GM21423 (cell line): Measurements from ENCODE around the gene CAPN8.

Source experiments
- ATAC-seq: cut with Tn5 transposase; IDR thresholded peaks from one replicate; pipeline ENCODE4 v1.9.1; 2021; ENCODE audit warnings: mild to moderate bottlenecking, moderate library complexity; ENCODE audit not compliant: unreplicated experiment

CAPN8 gene

GRCh38 chr1:223665592-223666312, at the start of gene CAPN8:
Gene CAPN8 (minus strand): TSS chr1:223665701. CDS start chr1:223665646, 55 bp downstream.
- ATAC-seq, result no peak

- no peak for ATAC-seq
Observed at GRCh38 chr1:223714849-223715603, 49.5 kb upstream of the CAPN8 start.

GRCh38 chr1:223714421-223714724, 48.9 kb upstream of the CAPN8 start:
- ATAC-seq, result no peak

- no peak for ATAC-seq
Observed at GRCh38 chr1:223713546-223714420, 48.3 kb upstream of the CAPN8 start.

- ATAC-seq, result peak; percentile 27
Observed at GRCh38 chr1:223712850-223713474, 47.5 kb upstream of the CAPN8 start.

- ATAC-seq, result peak; percentile 58
Observed at GRCh38 chr1:223712194-223712849, 46.8 kb upstream of the CAPN8 start, which contains the start of gene CAPN2. Gene CAPN2 (plus strand): TSS chr1:223712539. CDS start chr1:223712641, 102 bp downstream.

GRCh38 chr1:223711747-223712193, 46.3 kb upstream of the CAPN8 start:
- no peak for ATAC-seq

- ATAC-seq, result no peak
Observed at GRCh38 chr1:223711173-223711572, 45.7 kb upstream of the CAPN8 start.

- no peak for ATAC-seq
Observed at GRCh38 chr1:223710179-223711133, 45.0 kb upstream of the CAPN8 start.

GRCh38 chr1:223709598-223709997, 44.1 kb upstream of the CAPN8 start:
- no peak for ATAC-seq

GRCh38 chr1:223708651-223709268, 43.3 kb upstream of the CAPN8 start:
- ATAC-seq, result no peak

- ATAC-seq, result no peak
Observed at GRCh38 chr1:223708001-223708359, 42.5 kb upstream of the CAPN8 start.

- ATAC-seq, result no peak
Observed at GRCh38 chr1:223707256-223708000, 41.9 kb upstream of the CAPN8 start.

- no peak for ATAC-seq
Observed at GRCh38 chr1:223706077-223706973, 40.8 kb upstream of the CAPN8 start.

- no peak for ATAC-seq
Observed at GRCh38 chr1:223704921-223705878, 39.7 kb upstream of the CAPN8 start.

- ATAC-seq, result no peak
Observed at GRCh38 chr1:223703668-223704013, 38.1 kb upstream of the CAPN8 start.
